ENCODE results near the gene ZSCAN20. TPM values are rescaled to one million over a fixed set of nuclear protein-coding genes. Genes with fewer than 3 reads are reported as not detected.

The ZSCAN20 gene
- total RNA-seq: 13.1 and 19.8 TPM in 2 replicates

GRCh38 chr1:33472269-33472980 lies at the start of gene ZSCAN20:
Gene ZSCAN20 (plus strand): TSS chr1:33472645. CDS start chr1:33479289, 6,644 bp downstream.

DNA sequence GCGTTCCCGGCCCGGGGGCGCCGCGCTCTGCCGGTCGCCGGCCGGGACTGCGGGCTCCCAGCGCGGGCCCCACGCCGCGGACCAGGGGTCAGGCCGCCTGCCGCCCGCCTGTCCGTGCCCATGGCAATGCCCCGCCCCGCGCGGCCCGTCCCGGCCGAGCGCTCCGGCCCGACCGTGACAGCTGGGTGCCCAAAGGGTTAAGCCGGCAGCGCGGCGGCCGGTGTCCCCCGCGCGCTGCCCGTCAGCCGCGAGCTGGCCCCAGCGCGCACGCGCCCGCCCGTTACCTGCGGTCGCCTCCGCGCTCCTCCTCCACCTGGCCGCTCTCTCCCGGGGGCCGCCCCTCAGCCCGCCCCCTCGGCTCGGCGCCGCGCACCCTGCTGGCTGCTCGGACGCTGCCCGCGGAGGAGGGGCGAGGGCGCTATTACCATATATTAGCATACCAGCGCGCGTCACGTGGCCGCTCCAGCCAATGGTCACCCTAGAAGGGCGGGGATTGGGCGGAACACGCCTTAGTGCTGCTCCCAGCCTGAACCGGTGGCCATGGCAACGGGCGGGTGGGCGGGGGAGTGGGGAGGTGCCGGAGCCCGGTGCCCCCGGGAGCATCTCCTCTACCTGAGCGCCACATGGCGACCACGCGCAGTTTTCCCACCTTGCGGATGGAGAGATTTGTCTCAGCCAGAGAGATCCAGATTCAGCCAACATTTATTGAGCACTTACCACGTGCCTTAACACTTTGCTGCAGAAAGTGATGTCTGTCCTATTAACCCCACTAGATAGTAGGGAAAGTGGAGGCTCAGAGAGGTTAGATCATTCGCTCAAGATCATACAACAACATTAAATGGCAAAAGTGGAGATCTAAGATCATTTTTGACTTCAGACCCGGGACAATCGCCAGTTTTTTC lies 41.5 kb upstream of the ZSCAN20 start, which contains the start of gene PHC2:
Gene PHC2 (minus strand): TSS at position 404 of the 902 bp plus-strand sequence. CDS start 55,556 bp downstream, outside the sequence.

Other genes with a start within 250 kb of the ZSCAN20 start
- 5.5 and 6.6 TPM in 2 replicates for gene ZNF362, start 216.2 kb upstream of the ZSCAN20 start, total RNA-seq
- gene A3GALT2, start 151.5 kb upstream of the ZSCAN20 start, total RNA-seq: 0.44 TPM in 1 of 2 replicates, not detected in the other
- gene PHC2, start 41.5 kb upstream of the ZSCAN20 start, total RNA-seq: 48.0 and 67.6 TPM in 2 replicates

Data from smooth muscle cell of trachea (primary cell).